ENCODE measurements around the gene USE1.

DNA sequence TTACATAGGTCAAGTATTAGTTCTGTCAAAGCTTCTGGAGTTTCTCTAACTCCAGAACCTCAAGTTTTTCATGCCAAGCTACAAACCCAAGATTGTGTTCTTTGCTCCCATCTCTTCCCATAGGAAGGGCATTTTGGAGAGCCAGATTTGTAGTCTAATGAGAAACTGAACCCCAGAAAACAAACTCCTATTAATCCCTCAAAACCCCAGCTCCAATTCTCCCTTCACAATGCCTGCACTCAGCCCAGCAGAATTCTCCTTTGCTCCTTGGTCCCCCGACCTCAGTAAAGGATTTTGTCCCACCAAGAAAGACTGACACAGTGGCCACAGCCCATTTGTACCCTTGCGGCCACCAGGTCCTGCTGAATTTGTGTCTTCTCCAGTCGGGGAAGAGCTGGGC lies 41.0 kb downstream of the USE1 start:
- TF ChIP-seq, protein P1, sequence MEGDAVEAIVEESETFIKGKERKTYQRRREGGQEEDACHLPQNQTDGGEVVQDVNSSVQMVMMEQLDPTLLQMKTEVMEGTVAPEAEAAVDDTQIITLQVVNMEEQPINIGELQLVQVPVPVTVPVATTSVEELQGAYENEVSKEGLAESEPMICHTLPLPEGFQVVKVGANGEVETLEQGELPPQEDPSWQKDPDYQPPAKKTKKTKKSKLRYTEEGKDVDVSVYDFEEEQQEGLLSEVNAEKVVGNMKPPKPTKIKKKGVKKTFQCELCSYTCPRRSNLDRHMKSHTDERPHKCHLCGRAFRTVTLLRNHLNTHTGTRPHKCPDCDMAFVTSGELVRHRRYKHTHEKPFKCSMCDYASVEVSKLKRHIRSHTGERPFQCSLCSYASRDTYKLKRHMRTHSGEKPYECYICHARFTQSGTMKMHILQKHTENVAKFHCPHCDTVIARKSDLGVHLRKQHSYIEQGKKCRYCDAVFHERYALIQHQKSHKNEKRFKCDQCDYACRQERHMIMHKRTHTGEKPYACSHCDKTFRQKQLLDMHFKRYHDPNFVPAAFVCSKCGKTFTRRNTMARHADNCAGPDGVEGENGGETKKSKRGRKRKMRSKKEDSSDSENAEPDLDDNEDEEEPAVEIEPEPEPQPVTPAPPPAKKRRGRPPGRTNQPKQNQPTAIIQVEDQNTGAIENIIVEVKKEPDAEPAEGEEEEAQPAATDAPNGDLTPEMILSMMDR (conservative IDR thresholded peaks at IDR 0.05; ENCODE audit: low read depth in 2 of 2) = no peak
- TF ChIP-seq, protein P2, sequence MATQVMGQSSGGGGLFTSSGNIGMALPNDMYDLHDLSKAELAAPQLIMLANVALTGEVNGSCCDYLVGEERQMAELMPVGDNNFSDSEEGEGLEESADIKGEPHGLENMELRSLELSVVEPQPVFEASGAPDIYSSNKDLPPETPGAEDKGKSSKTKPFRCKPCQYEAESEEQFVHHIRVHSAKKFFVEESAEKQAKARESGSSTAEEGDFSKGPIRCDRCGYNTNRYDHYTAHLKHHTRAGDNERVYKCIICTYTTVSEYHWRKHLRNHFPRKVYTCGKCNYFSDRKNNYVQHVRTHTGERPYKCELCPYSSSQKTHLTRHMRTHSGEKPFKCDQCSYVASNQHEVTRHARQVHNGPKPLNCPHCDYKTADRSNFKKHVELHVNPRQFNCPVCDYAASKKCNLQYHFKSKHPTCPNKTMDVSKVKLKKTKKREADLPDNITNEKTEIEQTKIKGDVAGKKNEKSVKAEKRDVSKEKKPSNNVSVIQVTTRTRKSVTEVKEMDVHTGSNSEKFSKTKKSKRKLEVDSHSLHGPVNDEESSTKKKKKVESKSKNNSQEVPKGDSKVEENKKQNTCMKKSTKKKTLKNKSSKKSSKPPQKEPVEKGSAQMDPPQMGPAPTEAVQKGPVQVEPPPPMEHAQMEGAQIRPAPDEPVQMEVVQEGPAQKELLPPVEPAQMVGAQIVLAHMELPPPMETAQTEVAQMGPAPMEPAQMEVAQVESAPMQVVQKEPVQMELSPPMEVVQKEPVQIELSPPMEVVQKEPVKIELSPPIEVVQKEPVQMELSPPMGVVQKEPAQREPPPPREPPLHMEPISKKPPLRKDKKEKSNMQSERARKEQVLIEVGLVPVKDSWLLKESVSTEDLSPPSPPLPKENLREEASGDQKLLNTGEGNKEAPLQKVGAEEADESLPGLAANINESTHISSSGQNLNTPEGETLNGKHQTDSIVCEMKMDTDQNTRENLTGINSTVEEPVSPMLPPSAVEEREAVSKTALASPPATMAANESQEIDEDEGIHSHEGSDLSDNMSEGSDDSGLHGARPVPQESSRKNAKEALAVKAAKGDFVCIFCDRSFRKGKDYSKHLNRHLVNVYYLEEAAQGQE (IDR thresholded peaks at IDR 0.05; ENCODE audit: unreplicated experiment) = no peak
- TF ChIP-seq EZH2 (IDR thresholded peaks at IDR 0.05; ENCODE audit: low read depth, unreplicated experiment) (no peak), CREB1 (CRISPR knock-in tag; IDR thresholded peaks at IDR 0.05; ENCODE audit: low read depth) (no peak), POLR2AphosphoS5 (IDR thresholded peaks at IDR 0.05; ENCODE audit: low read depth) (no peak), ZNF114 (CRISPR knock-in tag; IDR thresholded peaks at IDR 0.05) (no peak), EZH2phosphoT487 (IDR thresholded peaks at IDR 0.05; ENCODE audit: unreplicated experiment) (no peak), JUNB (IDR thresholded peaks at IDR 0.05; ENCODE audit: unreplicated experiment) (no peak), ZNF331 (CRISPR knock-in tag; IDR thresholded peaks at IDR 0.05; ENCODE audit: low read depth) (no peak), STAT1 (IDR thresholded peaks at IDR 0.05; ENCODE audit: unreplicated experiment) (no peak)
- TF ChIP-seq, protein P3, sequence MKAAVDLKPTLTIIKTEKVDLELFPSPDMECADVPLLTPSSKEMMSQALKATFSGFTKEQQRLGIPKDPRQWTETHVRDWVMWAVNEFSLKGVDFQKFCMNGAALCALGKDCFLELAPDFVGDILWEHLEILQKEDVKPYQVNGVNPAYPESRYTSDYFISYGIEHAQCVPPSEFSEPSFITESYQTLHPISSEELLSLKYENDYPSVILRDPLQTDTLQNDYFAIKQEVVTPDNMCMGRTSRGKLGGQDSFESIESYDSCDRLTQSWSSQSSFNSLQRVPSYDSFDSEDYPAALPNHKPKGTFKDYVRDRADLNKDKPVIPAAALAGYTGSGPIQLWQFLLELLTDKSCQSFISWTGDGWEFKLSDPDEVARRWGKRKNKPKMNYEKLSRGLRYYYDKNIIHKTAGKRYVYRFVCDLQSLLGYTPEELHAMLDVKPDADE (IDR thresholded peaks at IDR 0.05) = no peak

Data from GM23338 (cell line).